GM18508 (cell line): Measurements from ENCODE around the gene MRPL54.

ENCODE experiments used
- ATAC-seq: cut with Tn5 transposase; IDR thresholded peaks from one replicate; pipeline ENCODE4 v1.9.1; 2021; ENCODE audit warnings: moderate number of reproducible peaks; ENCODE audit not compliant: insufficient read depth, unreplicated experiment

Gene MRPL54

GRCh38 chr19:3782903-3783302 lies 20.4 kb downstream of the MRPL54 start:
- ATAC-seq: no peak

GRCh38 chr19:3783660-3784584 lies 21.4 kb downstream of the MRPL54 start:
- ATAC-seq: no peak

- ATAC-seq: no peak
Measured at GRCh38 chr19:3784607-3785450, 22.3 kb downstream of the MRPL54 start.

- ATAC-seq: no peak
Measured at GRCh38 chr19:3785451-3785937, 23.0 kb downstream of the MRPL54 start.

GRCh38 chr19:3785938-3786824 lies 23.7 kb downstream of the MRPL54 start, which contains the start of gene MATK:
Gene MATK, minus strand, starts transcription at chr19:3786381. Its CDS starts 1,246 bp downstream, at chr19:3785135.
- no peak for ATAC-seq

- ATAC-seq: no peak
Measured at GRCh38 chr19:3788996-3789778, 26.7 kb downstream of the MRPL54 start.

GRCh38 chr19:3790209-3790734 lies 27.8 kb downstream of the MRPL54 start:
- ATAC-seq: no peak

GRCh38 chr19:3790941-3791340 lies 28.5 kb downstream of the MRPL54 start:
- ATAC-seq: no peak

- ATAC-seq: no peak
Measured at GRCh38 chr19:3792114-3792513, 29.6 kb downstream of the MRPL54 start.

- ATAC-seq: no peak
Measured at GRCh38 chr19:3793799-3794198, 31.3 kb downstream of the MRPL54 start.

GRCh38 chr19:3796358-3796757 lies 33.9 kb downstream of the MRPL54 start:
- ATAC-seq: no peak

GRCh38 chr19:3798137-3798536 lies 35.7 kb downstream of the MRPL54 start:
- no peak for ATAC-seq

GRCh38 chr19:3800996-3801395 lies 38.5 kb downstream of the MRPL54 start:
- ATAC-seq: no peak

- no peak for ATAC-seq
Measured at GRCh38 chr19:3801412-3802096, 39.1 kb downstream of the MRPL54 start.

- no peak for ATAC-seq
Measured at GRCh38 chr19:3803114-3803888, 40.8 kb downstream of the MRPL54 start.

GRCh38 chr19:3803986-3804385 lies 41.5 kb downstream of the MRPL54 start:
- ATAC-seq: no peak

- ATAC-seq: no peak
Measured at GRCh38 chr19:3804429-3804828, 41.9 kb downstream of the MRPL54 start.

GRCh38 chr19:3805859-3806258 lies 43.4 kb downstream of the MRPL54 start:
- ATAC-seq: no peak
